Measurements from ENCODE around the gene CELF1. TPM values are rescaled to one million over a fixed set of nuclear protein-coding genes. Genes with fewer than 3 reads are reported as not detected.
"Not testable (repeated sequence)": the region's sequence is repeated elsewhere in the genome, so short reads cannot be mapped to it uniquely, and the experiment has no call there.

CELF1 gene
- total RNA-seq, 6 experiments from 2014 or later: 66.3 to 86.5 (median 71.7) TPM

- no peak overlapping the region for H3K27ac ChIP-seq
- H3K36me3 ChIP-seq: peaks cover 0 to 11% (median 5%) of the 10 kb centered on the region in 4 donors
- intact Hi-C loops (cut with DNase I): no loop called here
- no peak for ATAC-seq
- H3K4me1 ChIP-seq: peaks cover 0 to 1% (median 0%) of the 10 kb centered on the region in 4 donors
- TF ChIP-seq POLR2A (IDR thresholded peaks at IDR 0.05): no peak
- no peak for TF ChIP-seq CTCF (IDR thresholded peaks at IDR 0.05)
- H3K27me3 ChIP-seq: no peaks in the 10 kb centered on the region
- no peak overlapping the region for H3K4me3 ChIP-seq
- 100% methylated on average over 2 of the region's 2 CpGs for WGBS (ENCODE audit: insufficient coverage, low coverage, low lambda C conversion rate, missing lambda C conversion rate)
- H3K9me3 ChIP-seq: no peaks in the 10 kb centered on the region
- no peak for DNase-seq
Observed at GRCh38 chr11:47460571-47461235, 92.2 kb downstream of the CELF1 start.

GRCh38 chr11:47454258-47454671, 98.7 kb downstream of the CELF1 start:
- TF ChIP-seq CTCF (IDR thresholded peaks at IDR 0.05): peak; percentile 80 to 86 (median 84)
- H3K36me3 ChIP-seq, H3K27ac ChIP-seq, H3K4me3 ChIP-seq, H3K27me3 ChIP-seq, H3K9me3 ChIP-seq, H3K4me1 ChIP-seq: not testable (repeated sequence)
- intact Hi-C loops (cut with DNase I): loop anchor here in 1 of 2 donors (5.0 kb wide), 1 partner anchor 77 kb away; the partner anchor contains the start of gene SPI1
- DNase-seq (peak; percentile 62 to 84 (median 80)), ATAC-seq (peak; percentile 93 to 98 (median 96))
- 10% methylated on average over 7 of the region's 8 CpGs for WGBS (ENCODE audit: insufficient coverage, low coverage, low lambda C conversion rate, missing lambda C conversion rate)

GRCh38 chr11:47453365-47453764, 99.6 kb downstream of the CELF1 start:
- intact Hi-C loops (cut with DNase I): loop anchor here in 1 of 2 donors (5.0 kb wide), 1 partner anchor 76 kb away; the partner anchor contains the start of gene SPI1
- no peak for DNase-seq
- no peak overlapping the region for H3K27ac ChIP-seq
- TF ChIP-seq POLR2A (IDR thresholded peaks at IDR 0.05) (no peak), CTCF (IDR thresholded peaks at IDR 0.05) (no peak)
- 94% methylated on average over 8 of the region's 8 CpGs for WGBS (ENCODE audit: insufficient coverage, low coverage, low lambda C conversion rate, missing lambda C conversion rate)
- H3K9me3 ChIP-seq: no peaks in the 10 kb centered on the region
- no peaks in the 10 kb centered on the region for H3K27me3 ChIP-seq
- ATAC-seq: no peak
- peaks cover 0 to 12% (median 3%) of the 10 kb centered on the region in 4 donors for H3K4me1 ChIP-seq
- no peaks in the 10 kb centered on the region for H3K36me3 ChIP-seq
- no peak overlapping the region for H3K4me3 ChIP-seq

- H3K27me3 ChIP-seq: no peaks in the 10 kb centered on the region
- H3K9me3 ChIP-seq: no peaks in the 10 kb centered on the region
- H3K4me3 ChIP-seq: no peak overlapping the region
- peaks cover 0 to 12% (median 3%) of the 10 kb centered on the region in 4 donors for H3K4me1 ChIP-seq
- TF ChIP-seq POLR2A (IDR thresholded peaks at IDR 0.05) (no peak), CTCF (IDR thresholded peaks at IDR 0.05) (no peak)
- H3K36me3 ChIP-seq: no peaks in the 10 kb centered on the region
- WGBS (ENCODE audit: insufficient coverage, low coverage, low lambda C conversion rate, missing lambda C conversion rate): 88% methylated on average over 4 of the region's 4 CpGs
- intact Hi-C loops (cut with DNase I): loop anchor here in 1 of 2 donors (5.0 kb wide), 1 partner anchor 75 kb away; the partner anchor contains the start of gene SPI1
- ATAC-seq (no peak), DNase-seq (no peak)
- no peak overlapping the region for H3K27ac ChIP-seq
Observed at GRCh38 chr11:47451990-47452389, 100.9 kb downstream of the CELF1 start.
